Activated B cell treated with CpG ODN at 0.5 μM for 24 hours (primary cell): Measurements from ENCODE around the gene ZGPAT. TPM values are rescaled to one million over a fixed set of nuclear protein-coding genes. Genes with fewer than 3 reads are reported as not detected.

Experiments
- ATAC-seq: fragments of 200-7000 bp; cut with Tn5 transposase; one replicate; pipeline ENCODE4 v1.10.0; 2021; ENCODE audit warnings: low read depth, mild to moderate bottlenecking, moderate library complexity
- CTCF ChIA-PET: fragments of 350-600 bp; sonication (Branson Sonifier 250); formaldehyde crosslinking; loops from one replicate; lab custom pipeline; 2021; ENCODE audit warnings: antibody characterized with exemption; lab: Charles Lee
- POLR2A ChIA-PET: fragments of 350-600 bp; sonication (Branson Sonifier 250); formaldehyde crosslinking; loops from one replicate; lab custom pipeline; 2021; ENCODE audit warnings: antibody characterized with exemption; lab: Charles Lee
- DNase-seq: peaks from one replicate; pipeline ENCODE4 v3.0.0; 2022
- H3K27ac Mint-ChIP-seq: one replicate; pipeline ENCODE4 v1.8.0; 2020; ENCODE audit warnings: mixed read lengths
- H3K27me3 Mint-ChIP-seq: one replicate; pipeline ENCODE4 v1.8.0; 2021; ENCODE audit warnings: mixed read lengths
- H3K36me3 Mint-ChIP-seq: one replicate; pipeline ENCODE4 v1.8.0; 2021; ENCODE audit warnings: low read depth, mixed read lengths
- H3K4me1 Mint-ChIP-seq: one replicate; pipeline ENCODE4 v1.8.0; 2021; ENCODE audit warnings: mixed read lengths
- H3K4me3 Mint-ChIP-seq: one replicate; pipeline ENCODE4 v1.8.0; 2020; ENCODE audit warnings: mild to moderate bottlenecking, mixed read lengths
- H3K9me3 Mint-ChIP-seq: one replicate; pipeline ENCODE4 v1.8.0; 2020; ENCODE audit warnings: mixed read lengths
- intact Hi-C: fragments of 100-400 bp; cut with micrococcal nuclease; formaldehyde crosslinking; loops from one replicate; pipeline ENCODE4 v1.15.1; 2024
- total RNA-seq: library from RNA; stranded (reverse); gene quantifications from 2 replicates; pipeline ENCODE4 v1.2.3, GENCODE V29; 2022
- TF ChIP-seq, protein P1 (sequence below): fragments of 200-600 bp; IDR thresholded peaks from one replicate; pipeline ENCODE4 v1.8.0; 2022; ENCODE audit warnings: antibody characterized with exemption, mild to moderate bottlenecking

The ZGPAT gene
- total RNA-seq, 1 donor from 2014 or later = 44.0 TPM

DNA sequence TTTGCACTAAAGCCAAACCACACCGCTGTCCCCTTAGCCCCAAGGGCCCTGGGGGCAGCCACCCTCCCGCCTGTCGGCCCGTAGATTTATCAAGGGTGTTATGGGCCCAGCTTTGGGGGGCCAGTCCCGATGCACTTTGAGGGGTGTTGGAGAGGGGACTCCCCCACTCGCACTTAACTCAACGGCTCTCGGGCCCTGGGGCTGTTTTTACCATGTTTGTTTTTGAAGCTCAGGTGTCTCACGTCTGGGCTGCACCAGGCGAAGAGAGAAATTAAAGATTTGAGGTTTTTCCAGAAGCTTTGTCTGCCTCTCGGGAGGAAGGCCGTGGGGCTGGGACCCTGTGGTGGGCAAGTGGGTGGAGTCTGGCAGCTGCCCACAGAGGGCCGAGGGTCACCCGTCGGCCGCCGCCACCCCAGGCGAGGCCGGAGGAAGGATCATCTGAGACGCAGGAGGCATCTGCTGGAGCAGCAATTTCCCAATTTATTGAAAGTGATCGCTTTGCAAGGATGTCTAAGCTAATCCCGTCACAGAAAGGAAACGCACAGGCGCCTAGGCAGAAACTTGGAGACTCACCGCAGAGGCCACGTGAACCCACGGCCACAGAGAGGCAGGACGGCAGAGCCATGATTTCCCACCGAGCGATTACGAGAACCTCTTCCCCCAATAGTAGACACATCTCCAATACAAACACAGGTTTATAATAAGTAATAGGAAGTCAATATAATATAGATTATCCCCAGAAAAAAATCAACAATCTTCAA, 35.6 kb downstream of the ZGPAT start:
- peaks cover 1% of the 10 kb centered on the region for H3K36me3 Mint-ChIP-seq
- no peaks in the 10 kb centered on the region for H3K27me3 Mint-ChIP-seq
- TF ChIP-seq, protein P1, sequence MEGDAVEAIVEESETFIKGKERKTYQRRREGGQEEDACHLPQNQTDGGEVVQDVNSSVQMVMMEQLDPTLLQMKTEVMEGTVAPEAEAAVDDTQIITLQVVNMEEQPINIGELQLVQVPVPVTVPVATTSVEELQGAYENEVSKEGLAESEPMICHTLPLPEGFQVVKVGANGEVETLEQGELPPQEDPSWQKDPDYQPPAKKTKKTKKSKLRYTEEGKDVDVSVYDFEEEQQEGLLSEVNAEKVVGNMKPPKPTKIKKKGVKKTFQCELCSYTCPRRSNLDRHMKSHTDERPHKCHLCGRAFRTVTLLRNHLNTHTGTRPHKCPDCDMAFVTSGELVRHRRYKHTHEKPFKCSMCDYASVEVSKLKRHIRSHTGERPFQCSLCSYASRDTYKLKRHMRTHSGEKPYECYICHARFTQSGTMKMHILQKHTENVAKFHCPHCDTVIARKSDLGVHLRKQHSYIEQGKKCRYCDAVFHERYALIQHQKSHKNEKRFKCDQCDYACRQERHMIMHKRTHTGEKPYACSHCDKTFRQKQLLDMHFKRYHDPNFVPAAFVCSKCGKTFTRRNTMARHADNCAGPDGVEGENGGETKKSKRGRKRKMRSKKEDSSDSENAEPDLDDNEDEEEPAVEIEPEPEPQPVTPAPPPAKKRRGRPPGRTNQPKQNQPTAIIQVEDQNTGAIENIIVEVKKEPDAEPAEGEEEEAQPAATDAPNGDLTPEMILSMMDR = no peak
- H3K4me1 Mint-ChIP-seq = peaks cover 6% of the 10 kb centered on the region
- H3K9me3 Mint-ChIP-seq = no peaks in the 10 kb centered on the region
- DNase-seq (no peak), ATAC-seq (no peak)
- H3K4me3 Mint-ChIP-seq = no peak overlapping the region
- ChIA-PET CTCF (no interaction called here), POLR2A (interaction anchor here (1.5 to 2.7 kb wide), 2 partner anchors 15 to 36 kb away, joined by 4 to 10 read pairs; partner anchors contain the start of genes ARFRP1 and ZGPAT)
- intact Hi-C loops = no loop called here
- no peak overlapping the region for H3K27ac Mint-ChIP-seq

DNA sequence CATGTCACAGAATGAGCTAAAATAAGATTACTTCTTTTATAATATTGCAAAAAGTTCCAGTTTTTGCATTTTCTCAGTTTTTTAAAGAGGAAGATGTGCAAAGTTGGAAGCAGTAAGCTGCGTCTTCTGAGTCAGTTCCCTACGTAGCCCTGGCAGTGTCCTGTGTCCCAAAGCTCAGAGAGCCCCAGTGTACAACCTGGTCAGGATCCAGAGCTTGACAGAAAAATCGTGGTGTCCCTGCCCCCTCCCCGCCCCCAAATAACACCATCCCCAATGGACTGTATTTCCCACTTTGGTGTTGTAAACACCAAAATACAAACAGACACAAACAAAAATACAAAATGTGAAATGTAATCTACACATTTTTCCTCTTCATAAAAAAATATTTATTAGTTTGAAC, 36.3 kb downstream of the ZGPAT start:
- ChIA-PET POLR2A (interaction anchor here (0.6 to 2.7 kb wide), 2 partner anchors 37 to 170 kb away, joined by 3 to 10 read pairs; partner anchors contain the start of genes ARFRP1, HELZ2 and ZGPAT), CTCF (no interaction called here)
- no peak overlapping the region for H3K27ac Mint-ChIP-seq
- H3K4me3 Mint-ChIP-seq = no peak overlapping the region
- peaks cover 1% of the 10 kb centered on the region for H3K36me3 Mint-ChIP-seq
- intact Hi-C loops = no loop called here
- TF ChIP-seq, protein P1 = no peak
- no peak for ATAC-seq
- H3K9me3 Mint-ChIP-seq = no peaks in the 10 kb centered on the region
- H3K4me1 Mint-ChIP-seq = peaks cover 1% of the 10 kb centered on the region
- DNase-seq = no peak
- H3K27me3 Mint-ChIP-seq = no peaks in the 10 kb centered on the region

DNA sequence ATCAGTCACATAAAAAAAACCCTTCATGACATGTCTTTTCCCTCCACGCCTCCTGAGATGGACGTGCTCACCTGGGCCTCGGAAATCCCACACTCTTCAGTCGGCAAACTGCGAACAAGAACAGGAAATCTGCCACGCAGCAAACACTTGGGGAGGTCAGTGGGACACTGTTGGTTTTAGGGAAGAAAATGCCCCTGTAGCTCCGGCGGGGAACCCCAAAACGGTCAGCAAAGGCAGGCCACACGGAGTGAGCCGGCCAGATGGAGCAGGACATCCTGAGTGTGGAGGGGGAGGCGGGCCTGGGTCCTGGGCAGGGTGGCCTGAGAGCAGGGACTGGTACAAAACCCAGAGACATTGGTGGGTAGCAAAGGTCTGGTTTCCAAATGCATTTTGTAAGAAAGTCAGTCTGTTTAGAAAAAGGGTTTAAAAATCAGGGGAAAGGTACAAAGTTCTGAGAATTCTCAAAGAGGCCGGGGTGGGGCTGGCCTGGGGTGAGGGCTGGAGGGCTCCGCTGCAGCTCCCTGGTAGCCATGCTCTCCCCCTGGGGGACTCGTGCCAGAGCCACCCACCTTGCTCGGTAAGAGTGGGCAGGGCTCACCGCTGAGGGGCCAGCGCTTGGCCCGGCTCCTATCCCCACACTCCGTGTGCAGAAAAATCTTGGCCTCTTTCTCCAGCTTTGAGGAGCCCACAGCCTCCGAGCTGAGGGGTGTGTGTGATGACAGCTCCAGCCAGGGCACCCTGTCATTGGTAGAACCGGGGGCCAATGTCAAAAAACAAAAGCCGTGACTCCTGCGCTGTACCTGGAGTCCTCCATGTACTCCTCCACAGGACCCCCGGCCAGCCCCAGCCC, 37.0 kb downstream of the ZGPAT start:
- H3K27me3 Mint-ChIP-seq = no peaks in the 10 kb centered on the region
- H3K36me3 Mint-ChIP-seq = peaks cover 1% of the 10 kb centered on the region
- H3K4me3 Mint-ChIP-seq = no peak overlapping the region
- no peak overlapping the region for H3K27ac Mint-ChIP-seq
- intact Hi-C loops = no loop called here
- ATAC-seq (no peak), DNase-seq (no peak)
- ChIA-PET CTCF (no interaction called here), POLR2A (interaction anchor here (0.6 to 2.7 kb wide), 2 partner anchors 38 to 171 kb away, joined by 3 to 10 read pairs; partner anchors contain the start of genes ARFRP1, HELZ2 and ZGPAT)
- no peaks in the 10 kb centered on the region for H3K9me3 Mint-ChIP-seq
- TF ChIP-seq, protein P1 = no peak
- peaks cover 1% of the 10 kb centered on the region for H3K4me1 Mint-ChIP-seq

DNA sequence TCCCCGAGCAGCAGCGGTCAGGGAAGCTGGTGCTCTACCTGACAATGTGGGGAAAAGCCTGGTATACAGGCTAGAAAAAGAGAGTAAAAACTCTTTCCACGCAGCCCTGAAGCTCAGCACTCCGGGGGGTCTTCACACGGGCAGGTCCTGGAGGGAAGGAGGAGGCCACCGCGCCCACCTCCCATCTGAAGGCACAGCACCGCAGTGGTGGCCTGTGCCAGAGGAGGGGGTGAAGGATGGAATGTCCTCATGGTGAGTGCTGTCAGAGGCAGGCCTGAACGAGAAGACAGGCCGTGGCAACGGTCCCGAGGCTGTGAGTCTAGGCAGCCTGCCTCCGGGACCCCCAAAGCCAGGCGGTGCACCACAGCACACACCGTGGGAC, 37.6 kb downstream of the ZGPAT start:
- TF ChIP-seq, protein P1 = no peak
- ATAC-seq (no peak), DNase-seq (no peak)
- Mint-ChIP-seq H3K9me3 (no peaks in the 10 kb centered on the region), H3K27me3 (no peaks in the 10 kb centered on the region), H3K27ac (no peak overlapping the region), H3K4me1 (peaks cover 1% of the 10 kb centered on the region), H3K36me3 (peaks cover 1% of the 10 kb centered on the region), H3K4me3 (no peak overlapping the region)
- intact Hi-C loops = no loop called here
- ChIA-PET CTCF (no interaction called here), POLR2A (no interaction called here)
